Thyroid gland (tissue), 4 donors: ENCODE measurements around the gene CDC42BPG.

Source experiments
- CTCF ChIP-seq, 6 experiments: fragments of 200-600 bp in 3 of 6; fragments of 450-650 bp in 3 of 6; sonication (generic) in 3 of 6; IDR thresholded peaks; one replicate each; pipeline ENCODE4 v1.5.1; 2016 to 2019; ENCODE audit warnings: antibody characterized with exemption in 6 of 6, mild to moderate bottlenecking in 2 of 6, inconsistent platforms in 1 of 6, moderate library complexity in 1 of 6
- POLR2A ChIP-seq, 2 donors: fragments of 450-650 bp; IDR thresholded peaks; one replicate each; pipeline ENCODE4 v1.6.1; 2017; ENCODE audit warnings: antibody characterized with exemption in 2 of 2, mild to moderate bottlenecking in 2 of 2, moderate library complexity in 1 of 2

DNA sequence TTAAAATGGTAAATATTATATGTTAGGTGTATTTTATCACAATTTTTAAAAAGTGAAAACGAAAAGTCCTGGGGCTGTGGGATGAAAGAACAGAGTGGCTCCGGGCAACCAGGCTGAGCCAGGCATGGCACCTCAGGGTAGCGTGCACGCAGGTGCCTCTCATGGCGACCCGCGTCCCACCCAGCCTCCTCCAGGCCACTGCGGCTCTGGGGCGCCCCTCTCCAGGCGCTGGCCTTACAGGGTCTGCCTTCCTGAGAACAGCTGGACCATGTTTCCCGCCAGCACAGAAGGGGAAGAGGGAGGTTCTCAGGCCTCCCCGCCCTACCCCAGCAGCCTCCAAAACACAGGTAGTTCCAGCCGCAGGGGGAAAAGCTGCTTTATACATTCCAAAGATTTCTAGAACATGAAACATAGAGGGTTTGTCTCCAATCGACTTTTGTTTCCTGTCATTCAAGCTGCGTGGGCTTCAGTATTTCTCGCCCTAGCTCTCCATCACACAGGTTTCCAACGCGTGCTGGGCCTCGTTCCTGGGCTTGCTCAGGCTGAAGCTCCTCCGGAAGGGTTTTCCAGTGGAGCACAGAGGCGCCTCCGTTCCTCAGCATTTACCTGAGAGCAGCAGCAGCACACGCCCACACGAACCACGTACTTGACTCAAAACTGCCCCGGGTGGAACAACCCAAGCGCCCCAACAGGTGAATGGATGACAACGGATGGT lies 23.5 kb upstream of the CDC42BPG start:
- TF ChIP-seq CTCF (IDR thresholded peaks at IDR 0.05) (no peak), POLR2A (IDR thresholded peaks at IDR 0.05) (no peak)
